COLO668 (cell line): ENCODE results near the gene FILIP1L.

ENCODE experiments used
- DNase-seq: peaks from one replicate; lab custom pipeline; 2025; ENCODE audit not compliant: unreplicated experiment; lab: John Stamatoyannopoulos, UW

The FILIP1L gene

GRCh38 chr3:99981138-99981537 is 133.2 kb downstream of the FILIP1L start:
- DNase-seq = no peak

- no peak for DNase-seq
Observed at GRCh38 chr3:99980606-99981005, 133.7 kb downstream of the FILIP1L start.

DNA sequence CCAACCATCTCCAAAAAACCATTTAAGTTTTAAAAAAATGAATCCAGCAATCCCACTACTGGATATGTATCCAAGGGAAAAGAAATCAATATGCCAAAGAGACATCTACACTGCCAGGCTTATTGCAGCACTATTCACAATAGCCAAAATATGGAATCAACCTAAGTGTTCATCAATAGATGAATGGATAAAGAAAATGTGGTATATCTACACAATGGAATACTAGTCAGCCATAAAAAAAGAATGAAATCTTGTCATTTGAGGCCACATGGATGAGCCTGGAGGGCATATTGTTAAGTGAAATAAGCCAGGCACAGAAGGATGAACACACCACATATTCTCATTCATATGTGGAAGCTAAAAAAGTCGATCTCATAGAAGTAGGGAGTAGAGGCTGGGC is 136.1 kb downstream of the FILIP1L start:
- no peak for DNase-seq

- no peak for DNase-seq
Observed at GRCh38 chr3:99976584-99976983, 137.7 kb downstream of the FILIP1L start.

GRCh38 chr3:99974989-99975388 is 139.3 kb downstream of the FILIP1L start:
- DNase-seq = no peak

GRCh38 chr3:99972380-99973104 is 141.8 kb downstream of the FILIP1L start:
- peak; percentile 8 for DNase-seq

GRCh38 chr3:99971761-99972160 is 142.5 kb downstream of the FILIP1L start:
- no peak for DNase-seq

GRCh38 chr3:99970198-99970597 is 144.1 kb downstream of the FILIP1L start:
- DNase-seq = no peak

DNA sequence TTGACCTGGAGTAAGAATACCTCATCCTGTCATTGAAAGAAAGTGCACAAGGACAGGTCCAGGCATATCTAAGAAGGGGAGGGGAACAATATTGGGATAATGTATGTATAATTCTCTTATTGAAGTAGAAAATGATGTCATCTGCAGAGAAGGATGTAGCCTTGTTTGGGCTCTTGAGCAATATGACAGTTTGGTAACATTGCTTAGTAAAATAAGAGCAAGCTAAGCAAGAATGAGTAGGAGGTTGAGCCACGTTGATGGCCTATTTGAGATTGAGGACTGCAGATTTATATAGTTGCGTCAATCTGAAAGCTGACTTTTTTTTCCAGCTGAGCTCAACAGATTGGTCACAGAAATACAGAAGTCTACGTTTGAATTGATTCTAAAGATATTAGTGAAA is 145.2 kb downstream of the FILIP1L start:
- DNase-seq = no peak

DNA sequence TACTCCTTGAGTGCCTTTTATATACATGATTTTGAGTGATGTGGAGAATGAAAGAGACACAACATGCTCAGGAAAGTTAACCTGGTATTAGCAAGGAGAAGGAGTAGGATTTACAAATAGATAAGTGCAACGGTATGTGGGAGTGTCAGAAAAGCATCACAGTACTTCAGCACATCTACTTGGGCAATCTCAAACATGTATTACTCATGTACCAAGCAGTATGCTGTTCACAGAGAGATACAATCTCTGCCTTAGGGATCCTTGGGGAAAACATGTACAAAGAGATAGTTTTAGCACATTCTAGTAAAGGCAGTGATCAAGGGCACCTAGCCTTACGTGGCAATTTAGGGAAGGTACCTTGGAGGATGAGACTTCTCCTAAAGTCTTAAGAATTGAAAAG is 146.5 kb downstream of the FILIP1L start:
- no peak for DNase-seq

GRCh38 chr3:99966662-99967416 is 147.5 kb downstream of the FILIP1L start:
- no peak for DNase-seq

- no peak for DNase-seq
Observed at GRCh38 chr3:99965681-99966408, 148.5 kb downstream of the FILIP1L start.

- no peak for DNase-seq
Observed at GRCh38 chr3:99965077-99965476, 149.2 kb downstream of the FILIP1L start.

GRCh38 chr3:99962703-99963102 is 151.6 kb downstream of the FILIP1L start:
- DNase-seq = no peak

DNA sequence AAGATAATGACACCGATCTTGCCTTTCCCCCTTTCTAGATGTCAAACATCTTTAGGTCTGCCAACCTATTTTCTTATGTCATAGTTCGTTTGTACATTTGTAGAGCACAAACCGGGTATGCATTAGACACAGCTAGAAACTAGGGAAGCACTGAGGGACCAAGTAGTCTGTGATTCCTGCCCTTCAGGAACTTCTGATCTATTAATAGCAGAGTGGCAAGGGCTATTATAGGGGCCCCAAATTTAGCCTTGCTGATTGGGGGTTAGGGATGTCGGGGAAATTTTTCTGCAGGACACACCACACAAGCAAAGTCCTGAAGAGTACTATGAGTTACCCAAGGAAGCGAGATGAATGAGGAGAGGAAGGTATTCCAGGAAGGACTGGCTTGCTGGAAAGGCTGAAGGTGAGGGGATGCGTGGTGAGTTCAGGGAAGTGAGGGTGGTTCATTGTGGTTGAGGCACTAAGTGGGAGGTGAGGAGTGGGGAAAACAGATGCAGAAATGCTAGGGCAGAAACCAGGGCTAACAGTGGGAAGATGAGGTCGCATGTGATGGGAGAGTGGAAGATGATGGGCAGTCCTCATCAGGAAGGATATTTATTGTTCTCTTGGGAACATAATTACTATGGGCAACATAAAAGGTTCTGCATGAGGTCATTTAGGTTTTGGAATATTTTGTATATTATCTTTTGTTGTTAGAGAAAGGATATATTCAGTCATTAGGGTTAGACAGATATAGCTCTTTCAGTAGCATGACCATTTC is 152.4 kb downstream of the FILIP1L start:
- no peak for DNase-seq

GRCh38 chr3:99960941-99961340 is 153.4 kb downstream of the FILIP1L start:
- no peak for DNase-seq

DNA sequence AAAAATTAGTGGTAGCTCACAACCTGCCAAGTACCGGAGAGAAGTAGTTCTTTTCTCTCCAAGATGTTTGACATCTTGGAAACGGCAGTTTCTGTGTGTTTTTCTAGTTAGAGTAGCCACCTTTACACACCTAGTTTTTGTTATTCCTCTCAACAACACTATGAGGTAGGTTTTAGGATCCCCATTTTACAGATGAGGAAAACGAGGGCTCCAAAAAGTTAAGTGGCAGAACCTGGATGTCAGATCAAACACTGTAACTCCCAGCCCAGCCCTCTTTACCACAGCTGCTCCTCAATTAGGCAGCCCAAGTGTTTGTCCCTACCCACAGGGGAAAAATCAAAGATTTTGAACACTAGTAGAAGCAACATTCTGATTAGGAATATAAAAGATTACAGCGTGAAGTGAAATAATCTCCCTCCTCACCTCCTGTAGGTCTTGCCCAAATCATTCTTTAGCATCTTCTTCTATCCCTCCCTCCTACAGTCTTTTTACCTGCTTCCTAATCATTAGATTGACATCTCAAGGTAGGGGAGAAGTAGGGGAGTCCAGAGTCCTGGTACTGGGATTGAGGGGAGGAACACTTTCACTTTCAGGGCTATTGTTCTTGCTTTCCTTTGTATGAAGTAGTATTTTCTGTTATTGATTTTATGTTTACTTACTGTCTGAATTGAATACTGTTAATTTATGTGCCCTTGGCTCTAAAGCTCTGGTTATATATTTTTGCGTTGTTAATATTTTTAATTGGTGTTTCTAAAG is 154.0 kb downstream of the FILIP1L start:
- DNase-seq = no peak

- no peak for DNase-seq
Observed at GRCh38 chr3:99958222-99958912, 155.9 kb downstream of the FILIP1L start.

GRCh38 chr3:99957151-99957796 is 157.0 kb downstream of the FILIP1L start:
- no peak for DNase-seq
